ENCODE data around the gene TIAM2.
"Not testable (repeated sequence)": the region's sequence is repeated elsewhere in the genome, so short reads cannot be mapped to it uniquely, and the experiment has no call there.

The TIAM2 gene

GRCh38 chr6:155177363-155177961 is 182.3 kb downstream of the TIAM2 start:
- H3K9ac ChIP-seq (ENCODE audit: insufficient read length): no peak overlapping the region
- TF ChIP-seq FOXP2 (optimal IDR thresholded peaks at IDR 0.05; ENCODE audit: control extremely low read depth, extremely low read length, insufficient read depth) (no peak), EZH2 (IDR thresholded peaks at IDR 0.05) (no peak), POLR2AphosphoS5 (IDR thresholded peaks at IDR 0.05; ENCODE audit: borderline replicate concordance, low read depth, low read length) (no peak)
- no peaks in the 10 kb centered on the region for H3K36me3 ChIP-seq (ENCODE audit: insufficient read depth, low read length)
- 0 out of 2 replicates have a peak overlapping the region, but pooled peaks have one; percentile 3 for H3K27ac ChIP-seq
- peak; percentile 89 for DNase-seq (ENCODE audit: low read depth, low spot score)
- no peak overlapping the region for H3K4me3 ChIP-seq
- no peaks in the 10 kb centered on the region for H3K9me3 ChIP-seq (ENCODE audit: low read depth, low read length)

DNA sequence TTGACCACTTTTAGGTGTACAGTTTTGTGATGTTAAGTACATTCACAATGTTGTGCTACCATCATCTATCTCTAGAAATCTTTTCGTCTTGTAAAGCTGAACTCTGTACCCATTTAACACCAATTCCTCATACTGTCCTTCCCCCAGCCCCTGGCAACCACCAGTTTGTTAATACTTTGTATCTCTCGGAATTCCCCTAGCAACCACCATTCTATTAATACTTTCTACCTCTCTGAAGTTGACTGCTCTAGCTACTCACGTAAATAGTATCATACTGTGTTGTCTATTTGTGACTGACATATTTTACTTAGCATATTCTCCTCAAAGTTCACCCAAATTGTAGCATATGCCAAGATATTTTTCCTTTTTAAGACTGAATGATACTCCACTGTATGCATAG is 186.4 kb downstream of the TIAM2 start:
- DNase-seq (ENCODE audit: low read depth, low spot score): no peak
- Histone ChIP-seq H3K36me3 (ENCODE audit: insufficient read depth, low read length) (no peaks in the 10 kb centered on the region), H3K9ac (ENCODE audit: insufficient read length) (no peak overlapping the region)

GRCh38 chr6:155182103-155182502 is 187.0 kb downstream of the TIAM2 start:
- TF ChIP-seq POLR2AphosphoS5 (IDR thresholded peaks at IDR 0.05; ENCODE audit: borderline replicate concordance, low read depth, low read length) (no peak), FOXP2 (optimal IDR thresholded peaks at IDR 0.05; ENCODE audit: control extremely low read depth, extremely low read length, insufficient read depth) (no peak)

More for the DNA sequence above, 186.4 kb downstream of the TIAM2 start:
- H3K27ac ChIP-seq: no peak overlapping the region
- H3K9me3 ChIP-seq (ENCODE audit: low read depth, low read length): no peaks in the 10 kb centered on the region
- TF ChIP-seq POLR2AphosphoS5 (IDR thresholded peaks at IDR 0.05; ENCODE audit: borderline replicate concordance, low read depth, low read length) (no peak), EZH2 (IDR thresholded peaks at IDR 0.05) (no peak), FOXP2 (optimal IDR thresholded peaks at IDR 0.05; ENCODE audit: control extremely low read depth, extremely low read length, insufficient read depth) (no peak)
- no peak overlapping the region for H3K4me3 ChIP-seq

DNA sequence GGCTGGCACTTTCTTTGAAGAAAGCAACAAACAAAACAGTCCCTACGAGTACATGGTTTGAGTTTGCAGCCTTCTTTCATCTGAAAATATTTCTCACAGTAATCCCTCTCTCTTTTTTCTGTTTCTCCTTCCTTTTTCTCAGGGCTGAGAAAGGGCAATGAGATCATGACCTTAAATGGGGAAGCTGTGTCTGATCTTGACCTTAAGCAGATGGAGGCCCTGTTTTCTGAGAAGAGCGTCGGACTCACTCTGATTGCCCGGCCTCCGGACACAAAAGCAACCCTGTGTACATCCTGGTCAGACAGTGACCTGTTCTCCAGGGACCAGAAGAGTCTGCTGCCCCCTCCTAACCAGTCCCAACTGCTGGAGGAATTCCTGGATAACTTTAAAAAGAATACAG is 188.0 kb downstream of the TIAM2 start:
- Histone ChIP-seq H3K9me3 (ENCODE audit: low read depth, low read length) (no peaks in the 10 kb centered on the region), H3K27ac (no peak overlapping the region), H3K4me3 (no peak overlapping the region), H3K9ac (ENCODE audit: insufficient read length) (peak overlapping the region; percentile 12), H3K36me3 (ENCODE audit: insufficient read depth, low read length) (no peaks in the 10 kb centered on the region)
- DNase-seq (ENCODE audit: low read depth, low spot score): no peak
- no peak for TF ChIP-seq POLR2AphosphoS5 (IDR thresholded peaks at IDR 0.05; ENCODE audit: borderline replicate concordance, low read depth, low read length)
- TF ChIP-seq FOXP2 (optimal IDR thresholded peaks at IDR 0.05; ENCODE audit: control extremely low read depth, extremely low read length, insufficient read depth): no peak
- TF ChIP-seq EZH2 (IDR thresholded peaks at IDR 0.05): no peak

More at GRCh38 chr6:155182103-155182502, 187.0 kb downstream of the TIAM2 start:
- H3K36me3 ChIP-seq (ENCODE audit: insufficient read depth, low read length): no peaks in the 10 kb centered on the region
- no peak overlapping the region for H3K4me3 ChIP-seq
- H3K9me3 ChIP-seq (ENCODE audit: low read depth, low read length): no peaks in the 10 kb centered on the region
- H3K27ac ChIP-seq: no peak overlapping the region
- no peak for DNase-seq (ENCODE audit: low read depth, low spot score)
- no peak overlapping the region for H3K9ac ChIP-seq (ENCODE audit: insufficient read length)

DNA sequence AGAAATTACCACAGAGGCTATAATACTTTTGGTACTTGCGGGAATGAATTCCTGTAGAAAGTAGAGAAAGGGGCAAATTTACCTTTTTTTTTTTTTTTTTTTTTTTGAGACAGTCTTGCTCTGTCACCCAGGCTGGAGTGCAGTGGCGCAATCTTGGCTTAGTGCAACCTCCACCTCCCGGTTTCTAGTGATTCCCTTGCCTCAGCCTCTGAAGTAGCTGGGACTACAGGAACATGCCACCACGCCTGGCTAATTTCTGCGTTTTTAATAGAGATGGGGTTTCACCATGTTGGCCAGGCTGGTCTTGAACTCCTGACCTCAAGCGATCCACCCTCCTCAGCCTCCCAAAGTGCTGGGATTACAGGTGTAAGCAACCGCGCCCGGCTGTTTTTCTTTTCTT is 189.9 kb downstream of the TIAM2 start:
- DNase-seq (ENCODE audit: low read depth, low spot score); H3K4me3 ChIP-seq; H3K36me3 ChIP-seq (ENCODE audit: insufficient read depth, low read length); H3K27ac ChIP-seq; H3K9me3 ChIP-seq (ENCODE audit: low read depth, low read length); H3K9ac ChIP-seq (ENCODE audit: insufficient read length): not testable (repeated sequence)

- no peak overlapping the region for H3K27ac ChIP-seq
- H3K4me3 ChIP-seq: no peak overlapping the region
- no peaks in the 10 kb centered on the region for H3K9me3 ChIP-seq (ENCODE audit: low read depth, low read length)
- H3K36me3 ChIP-seq (ENCODE audit: insufficient read depth, low read length): no peaks in the 10 kb centered on the region
- DNase-seq (ENCODE audit: low read depth, low spot score): no peak
- no peak for TF ChIP-seq POLR2AphosphoS5 (IDR thresholded peaks at IDR 0.05; ENCODE audit: borderline replicate concordance, low read depth, low read length)
- TF ChIP-seq EZH2 (IDR thresholded peaks at IDR 0.05): no peak
- no peak for TF ChIP-seq FOXP2 (optimal IDR thresholded peaks at IDR 0.05; ENCODE audit: control extremely low read depth, extremely low read length, insufficient read depth)
- H3K9ac ChIP-seq (ENCODE audit: insufficient read length): no peak overlapping the region
Observed at GRCh38 chr6:155185544-155185943, 190.4 kb downstream of the TIAM2 start.

DNA sequence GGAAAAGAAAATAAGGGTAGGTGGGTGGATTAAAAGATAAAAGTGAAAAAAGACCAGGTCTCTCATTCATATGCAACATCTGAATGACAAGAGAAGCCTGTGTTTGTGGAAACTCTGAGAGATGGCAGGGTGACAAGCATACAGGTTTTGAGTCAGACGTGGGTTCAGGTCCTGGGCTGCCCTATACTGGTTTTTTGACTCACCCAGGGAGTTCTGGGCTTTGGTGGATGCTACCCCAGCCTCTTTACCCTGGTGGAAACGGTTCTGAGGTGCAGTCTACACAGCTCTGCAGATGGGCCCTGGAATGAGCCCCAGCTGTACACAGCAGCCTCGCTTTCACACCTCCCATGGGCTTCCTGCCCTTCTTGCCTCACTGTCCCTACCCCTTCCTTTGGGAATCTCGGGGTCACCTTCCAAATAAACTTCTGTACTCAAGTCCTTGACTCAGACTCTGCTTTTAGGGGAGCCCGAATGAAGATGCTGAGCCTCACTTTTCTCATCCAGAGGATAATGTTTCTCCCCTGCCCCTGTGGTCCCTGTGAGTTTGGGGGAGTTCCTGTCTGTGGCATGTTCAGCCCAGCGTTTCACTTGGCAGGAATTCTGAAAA is 191.0 kb downstream of the TIAM2 start:
- H3K9me3 ChIP-seq (ENCODE audit: low read depth, low read length): no peaks in the 10 kb centered on the region
- no peak for DNase-seq (ENCODE audit: low read depth, low spot score)
- H3K27ac ChIP-seq: no peak overlapping the region
- H3K36me3 ChIP-seq (ENCODE audit: insufficient read depth, low read length): no peaks in the 10 kb centered on the region
- H3K9ac ChIP-seq (ENCODE audit: insufficient read length): no peak overlapping the region
- TF ChIP-seq POLR2AphosphoS5 (IDR thresholded peaks at IDR 0.05; ENCODE audit: borderline replicate concordance, low read depth, low read length): no peak
- no peak for TF ChIP-seq EZH2 (IDR thresholded peaks at IDR 0.05)
- TF ChIP-seq FOXP2 (optimal IDR thresholded peaks at IDR 0.05; ENCODE audit: control extremely low read depth, extremely low read length, insufficient read depth): no peak
- no peak overlapping the region for H3K4me3 ChIP-seq

DNA sequence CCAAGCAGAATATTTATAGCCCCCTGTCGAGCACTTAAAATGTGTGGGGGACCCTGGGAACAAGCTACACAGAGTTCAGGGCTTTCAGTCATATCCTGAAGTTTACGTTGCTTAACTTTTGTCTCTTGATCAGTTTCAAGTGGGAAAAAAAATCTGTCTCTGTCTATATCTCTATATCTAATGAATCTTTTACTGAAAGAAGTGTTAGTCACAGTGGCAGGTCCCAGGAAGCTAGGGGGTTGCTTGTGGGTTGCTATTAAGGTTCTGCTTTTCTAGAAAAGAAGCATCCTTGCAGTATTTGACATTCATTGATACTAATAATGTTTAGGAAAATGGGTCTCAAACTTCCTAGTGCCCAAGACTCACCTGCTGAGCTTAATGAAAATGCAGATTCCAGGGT is 192.0 kb downstream of the TIAM2 start:
- Histone ChIP-seq H3K9me3 (ENCODE audit: low read depth, low read length) (no peaks in the 10 kb centered on the region), H3K27ac (peak overlapping the region; percentile 38; the same call in 1 of the 2 replicates), H3K36me3 (ENCODE audit: insufficient read depth, low read length) (no peaks in the 10 kb centered on the region), H3K9ac (ENCODE audit: insufficient read length) (no peak overlapping the region), H3K4me3 (no peak overlapping the region)
- DNase-seq (ENCODE audit: low read depth, low spot score): no peak
- TF ChIP-seq EZH2 (IDR thresholded peaks at IDR 0.05): no peak
- TF ChIP-seq POLR2AphosphoS5 (IDR thresholded peaks at IDR 0.05; ENCODE audit: borderline replicate concordance, low read depth, low read length): no peak
- TF ChIP-seq FOXP2 (optimal IDR thresholded peaks at IDR 0.05; ENCODE audit: control extremely low read depth, extremely low read length, insufficient read depth): no peak
